ENCODE data around the gene MPPED2.

DNA sequence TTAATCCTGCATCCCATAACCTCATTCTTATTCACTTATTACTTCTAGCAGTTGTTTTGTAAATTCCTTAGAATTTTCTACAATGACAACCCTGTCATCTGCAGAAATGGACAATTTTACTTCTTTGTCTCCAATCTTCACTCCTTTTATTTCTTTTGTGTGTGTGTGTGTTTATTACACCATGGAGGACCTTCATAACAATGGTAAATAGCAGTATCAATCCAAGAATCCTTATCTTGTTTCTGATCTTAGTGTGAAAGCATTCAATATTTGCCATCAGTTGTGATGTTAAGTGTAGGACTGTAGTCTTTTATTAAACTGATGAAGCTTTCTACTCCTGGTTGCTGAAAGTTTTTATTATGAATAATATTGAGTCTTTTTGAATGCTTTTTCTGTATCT is 109.1 kb downstream of the MPPED2 start:
- TF ChIP-seq, protein P1, sequence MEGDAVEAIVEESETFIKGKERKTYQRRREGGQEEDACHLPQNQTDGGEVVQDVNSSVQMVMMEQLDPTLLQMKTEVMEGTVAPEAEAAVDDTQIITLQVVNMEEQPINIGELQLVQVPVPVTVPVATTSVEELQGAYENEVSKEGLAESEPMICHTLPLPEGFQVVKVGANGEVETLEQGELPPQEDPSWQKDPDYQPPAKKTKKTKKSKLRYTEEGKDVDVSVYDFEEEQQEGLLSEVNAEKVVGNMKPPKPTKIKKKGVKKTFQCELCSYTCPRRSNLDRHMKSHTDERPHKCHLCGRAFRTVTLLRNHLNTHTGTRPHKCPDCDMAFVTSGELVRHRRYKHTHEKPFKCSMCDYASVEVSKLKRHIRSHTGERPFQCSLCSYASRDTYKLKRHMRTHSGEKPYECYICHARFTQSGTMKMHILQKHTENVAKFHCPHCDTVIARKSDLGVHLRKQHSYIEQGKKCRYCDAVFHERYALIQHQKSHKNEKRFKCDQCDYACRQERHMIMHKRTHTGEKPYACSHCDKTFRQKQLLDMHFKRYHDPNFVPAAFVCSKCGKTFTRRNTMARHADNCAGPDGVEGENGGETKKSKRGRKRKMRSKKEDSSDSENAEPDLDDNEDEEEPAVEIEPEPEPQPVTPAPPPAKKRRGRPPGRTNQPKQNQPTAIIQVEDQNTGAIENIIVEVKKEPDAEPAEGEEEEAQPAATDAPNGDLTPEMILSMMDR (IDR thresholded peaks at IDR 0.05; ENCODE audit: insufficient read depth, low read length), result no peak
- TF ChIP-seq, protein P2, sequence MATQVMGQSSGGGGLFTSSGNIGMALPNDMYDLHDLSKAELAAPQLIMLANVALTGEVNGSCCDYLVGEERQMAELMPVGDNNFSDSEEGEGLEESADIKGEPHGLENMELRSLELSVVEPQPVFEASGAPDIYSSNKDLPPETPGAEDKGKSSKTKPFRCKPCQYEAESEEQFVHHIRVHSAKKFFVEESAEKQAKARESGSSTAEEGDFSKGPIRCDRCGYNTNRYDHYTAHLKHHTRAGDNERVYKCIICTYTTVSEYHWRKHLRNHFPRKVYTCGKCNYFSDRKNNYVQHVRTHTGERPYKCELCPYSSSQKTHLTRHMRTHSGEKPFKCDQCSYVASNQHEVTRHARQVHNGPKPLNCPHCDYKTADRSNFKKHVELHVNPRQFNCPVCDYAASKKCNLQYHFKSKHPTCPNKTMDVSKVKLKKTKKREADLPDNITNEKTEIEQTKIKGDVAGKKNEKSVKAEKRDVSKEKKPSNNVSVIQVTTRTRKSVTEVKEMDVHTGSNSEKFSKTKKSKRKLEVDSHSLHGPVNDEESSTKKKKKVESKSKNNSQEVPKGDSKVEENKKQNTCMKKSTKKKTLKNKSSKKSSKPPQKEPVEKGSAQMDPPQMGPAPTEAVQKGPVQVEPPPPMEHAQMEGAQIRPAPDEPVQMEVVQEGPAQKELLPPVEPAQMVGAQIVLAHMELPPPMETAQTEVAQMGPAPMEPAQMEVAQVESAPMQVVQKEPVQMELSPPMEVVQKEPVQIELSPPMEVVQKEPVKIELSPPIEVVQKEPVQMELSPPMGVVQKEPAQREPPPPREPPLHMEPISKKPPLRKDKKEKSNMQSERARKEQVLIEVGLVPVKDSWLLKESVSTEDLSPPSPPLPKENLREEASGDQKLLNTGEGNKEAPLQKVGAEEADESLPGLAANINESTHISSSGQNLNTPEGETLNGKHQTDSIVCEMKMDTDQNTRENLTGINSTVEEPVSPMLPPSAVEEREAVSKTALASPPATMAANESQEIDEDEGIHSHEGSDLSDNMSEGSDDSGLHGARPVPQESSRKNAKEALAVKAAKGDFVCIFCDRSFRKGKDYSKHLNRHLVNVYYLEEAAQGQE (IDR thresholded peaks at IDR 0.05; ENCODE audit: insufficient replicate concordance, low read depth), result no peak
- no peak for TF ChIP-seq POLR2AphosphoS5 (IDR thresholded peaks at IDR 0.05; ENCODE audit: low read depth)

Data from HL-60 (cell line).